HG02610 (cell line): ENCODE measurements around the gene RASSF7.

Source experiments
- ATAC-seq: cut with Tn5 transposase; IDR thresholded peaks from one replicate; pipeline ENCODE4 v1.9.1; 2021; ENCODE audit warnings: mild to moderate bottlenecking, moderate library complexity; ENCODE audit not compliant: unreplicated experiment

Gene RASSF7

DNA sequence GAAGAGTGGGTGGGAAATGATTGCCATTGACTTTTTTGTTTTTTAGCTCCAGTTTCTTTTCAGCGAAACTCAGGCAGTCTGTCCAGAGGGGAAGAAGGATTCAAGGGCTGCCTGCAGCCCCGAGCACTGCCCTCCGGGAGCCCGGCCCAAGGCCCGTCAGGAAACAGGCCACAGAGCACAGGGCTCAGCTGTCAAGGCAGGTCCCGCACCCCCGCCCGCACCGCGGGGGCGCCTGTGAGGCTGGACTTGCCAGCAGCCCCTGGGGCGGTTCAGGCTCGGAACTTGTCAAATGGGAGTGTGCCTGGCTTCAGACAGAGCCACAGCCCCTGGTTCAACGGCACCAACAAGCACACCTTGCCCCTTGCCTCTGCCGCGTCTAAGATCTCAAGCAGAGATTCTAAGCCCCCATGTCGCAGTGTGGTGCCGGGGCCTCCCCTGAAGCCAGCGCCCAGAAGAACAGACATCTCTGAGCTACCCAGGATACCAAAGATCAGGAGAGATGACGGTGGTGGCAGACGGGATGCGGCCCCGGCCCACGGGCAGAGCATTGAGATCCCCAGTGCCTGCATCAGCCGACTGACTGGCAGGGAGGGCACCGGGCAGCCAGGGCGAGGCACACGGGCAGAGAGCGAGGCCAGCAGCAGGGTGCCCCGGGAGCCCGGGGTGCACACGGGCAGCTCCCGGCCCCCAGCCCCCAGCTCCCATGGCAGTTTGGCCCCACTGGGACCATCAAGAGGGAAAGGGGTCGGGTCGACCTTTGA lies 46.4 kb downstream of the RASSF7 start:
- no peak for ATAC-seq

DNA sequence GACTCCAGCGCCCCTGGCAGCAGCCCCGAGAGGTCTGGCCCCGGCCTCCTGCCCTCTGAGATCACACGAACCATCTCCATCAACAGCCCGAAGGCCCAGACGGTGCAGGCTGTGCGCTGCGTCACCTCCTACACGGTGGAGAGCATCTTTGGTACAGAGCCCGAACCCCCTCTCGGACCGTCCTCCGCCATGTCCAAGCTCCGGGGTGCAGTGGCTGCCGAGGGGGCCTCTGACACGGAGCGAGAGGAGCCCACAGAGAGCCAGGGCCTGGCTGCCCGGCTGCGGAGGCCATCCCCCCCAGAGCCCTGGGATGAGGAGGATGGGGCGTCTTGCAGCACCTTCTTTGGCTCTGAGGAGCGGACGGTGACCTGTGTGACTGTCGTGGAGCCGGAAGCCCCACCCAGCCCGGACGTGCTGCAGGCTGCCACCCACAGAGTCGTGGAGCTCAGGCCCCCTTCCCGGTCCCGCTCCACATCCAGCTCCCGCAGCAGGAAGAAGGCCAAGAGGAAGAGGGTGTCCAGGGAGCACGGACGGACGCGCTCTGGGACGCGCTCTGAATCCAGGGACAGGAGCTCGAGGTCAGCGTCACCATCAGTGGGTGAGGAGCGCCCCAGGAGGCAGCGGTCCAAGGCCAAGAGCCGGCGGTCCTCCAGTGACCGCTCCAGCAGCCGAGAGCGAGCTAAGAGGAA lies 47.3 kb downstream of the RASSF7 start:
- ATAC-seq, result no peak

DNA sequence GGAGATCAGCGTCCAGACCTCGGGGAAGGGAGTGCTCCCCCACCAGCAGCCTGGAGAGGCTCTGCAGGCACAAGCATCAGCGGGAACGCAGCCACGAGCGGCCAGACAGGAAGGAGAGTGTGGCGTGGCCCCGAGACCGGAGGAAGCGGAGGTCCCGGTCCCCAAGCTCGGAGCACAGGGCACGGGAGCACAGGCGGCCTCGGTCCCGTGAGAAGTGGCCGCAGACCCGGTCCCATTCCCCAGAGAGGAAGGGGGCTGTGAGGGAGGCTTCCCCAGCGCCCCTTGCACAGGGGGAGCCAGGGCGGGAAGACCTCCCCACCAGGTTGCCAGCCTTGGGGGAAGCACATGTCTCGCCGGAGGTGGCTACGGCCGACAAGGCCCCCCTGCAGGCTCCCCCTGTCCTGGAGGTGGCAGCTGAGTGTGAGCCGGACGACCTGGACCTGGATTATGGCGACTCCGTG lies 48.1 kb downstream of the RASSF7 start:
- ATAC-seq, result no peak

DNA sequence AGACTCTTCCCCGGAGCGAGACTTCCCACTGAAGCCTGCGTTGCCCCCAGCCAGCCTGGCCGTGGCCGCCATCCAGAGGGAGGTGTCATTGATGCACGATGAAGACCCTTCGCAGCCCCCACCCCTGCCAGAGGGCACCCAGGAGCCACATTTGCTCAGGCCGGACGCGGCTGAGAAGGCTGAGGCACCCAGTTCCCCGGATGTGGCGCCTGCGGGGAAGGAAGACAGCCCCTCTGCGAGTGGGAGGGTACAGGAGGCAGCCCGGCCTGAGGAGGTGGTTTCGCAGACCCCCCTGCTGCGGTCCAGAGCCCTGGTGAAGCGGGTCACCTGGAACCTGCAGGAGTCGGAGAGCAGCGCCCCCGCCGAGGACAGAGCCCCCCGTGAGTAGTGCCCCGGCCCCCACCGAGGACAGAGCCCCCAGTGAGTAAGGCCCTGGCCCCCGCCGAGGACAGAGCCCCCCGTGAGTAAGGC lies 48.6 kb downstream of the RASSF7 start:
- no peak for ATAC-seq

DNA sequence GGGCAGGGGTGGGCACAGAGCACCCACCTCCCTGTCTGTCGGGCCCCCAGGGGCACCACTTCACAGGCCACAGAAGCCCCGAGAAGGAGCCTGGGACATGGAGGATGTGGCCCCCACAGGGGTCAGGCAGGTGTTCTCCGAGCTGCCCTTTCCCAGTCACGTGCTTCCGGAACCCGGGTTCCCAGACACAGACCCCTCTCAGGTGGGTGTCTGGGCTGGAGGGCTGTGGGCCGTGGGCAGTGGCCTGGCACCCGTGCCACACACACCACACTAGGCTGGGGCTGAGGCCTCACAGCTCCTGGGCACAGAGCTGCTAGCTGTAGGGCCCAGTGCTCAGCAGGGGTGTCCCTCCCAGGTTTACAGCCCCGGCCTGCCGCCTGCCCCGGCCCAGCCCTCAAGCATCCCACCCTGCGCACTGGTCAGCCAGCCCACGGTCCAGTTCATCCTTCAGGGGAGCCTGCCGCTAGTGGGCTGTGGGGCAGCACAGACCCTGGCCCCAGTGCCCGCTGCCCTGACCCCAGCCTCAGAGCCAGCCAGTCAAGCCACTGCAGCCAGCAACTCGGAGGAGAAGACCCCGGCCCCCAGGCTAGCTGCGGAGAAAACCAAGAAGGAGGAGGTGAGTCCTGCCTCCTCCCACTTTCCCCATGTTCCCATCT lies 49.5 kb downstream of the RASSF7 start:
- ATAC-seq, result no peak

DNA sequence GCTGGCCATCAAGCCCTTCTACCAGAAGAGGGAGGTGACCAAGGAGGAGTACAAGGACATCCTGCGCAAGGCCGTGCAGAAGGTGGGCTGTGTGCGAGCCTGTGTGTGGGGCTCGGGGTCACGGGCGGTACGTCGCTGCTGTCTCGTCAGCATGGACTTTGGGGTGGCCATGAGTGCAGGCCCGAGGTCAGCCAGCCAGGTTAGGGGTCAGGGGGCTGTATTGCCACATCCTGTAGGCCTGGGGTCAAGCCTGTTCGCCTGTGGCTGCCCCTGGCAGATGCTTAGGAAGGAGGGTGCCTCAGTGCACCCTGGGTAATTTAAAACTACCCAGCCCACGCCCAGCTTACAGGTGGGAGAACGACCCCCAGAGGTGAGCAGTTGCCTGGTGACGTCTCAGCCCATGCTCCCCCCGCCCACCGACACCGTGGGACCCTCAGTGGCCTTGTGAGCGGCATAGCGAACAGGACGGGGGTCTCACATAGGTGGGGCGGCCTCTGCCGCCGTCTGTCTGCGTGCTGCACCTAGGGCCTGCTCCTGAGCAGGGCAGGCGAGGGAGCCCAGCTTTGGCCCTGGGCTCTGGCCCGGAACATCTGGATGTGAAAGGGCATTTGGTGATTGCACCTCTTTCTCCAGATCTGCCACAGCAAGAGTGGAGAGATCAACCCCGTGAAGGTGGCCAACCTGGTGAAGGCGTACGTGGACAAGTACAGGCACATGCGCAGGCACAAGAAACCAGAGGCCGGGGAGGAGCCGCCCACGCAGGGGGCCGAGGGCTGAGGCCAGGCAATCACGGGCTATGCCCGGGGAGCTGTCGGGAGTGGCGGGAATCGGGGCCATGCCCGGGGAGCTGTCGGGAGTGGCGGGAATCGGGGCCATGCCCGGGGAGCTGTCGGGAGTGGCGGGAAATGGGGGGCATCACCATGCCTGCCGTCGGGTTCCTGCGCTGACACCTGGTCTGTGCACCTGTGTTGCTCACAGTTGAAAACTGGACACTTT lies 50.5 kb downstream of the RASSF7 start:
- no peak for ATAC-seq

DNA sequence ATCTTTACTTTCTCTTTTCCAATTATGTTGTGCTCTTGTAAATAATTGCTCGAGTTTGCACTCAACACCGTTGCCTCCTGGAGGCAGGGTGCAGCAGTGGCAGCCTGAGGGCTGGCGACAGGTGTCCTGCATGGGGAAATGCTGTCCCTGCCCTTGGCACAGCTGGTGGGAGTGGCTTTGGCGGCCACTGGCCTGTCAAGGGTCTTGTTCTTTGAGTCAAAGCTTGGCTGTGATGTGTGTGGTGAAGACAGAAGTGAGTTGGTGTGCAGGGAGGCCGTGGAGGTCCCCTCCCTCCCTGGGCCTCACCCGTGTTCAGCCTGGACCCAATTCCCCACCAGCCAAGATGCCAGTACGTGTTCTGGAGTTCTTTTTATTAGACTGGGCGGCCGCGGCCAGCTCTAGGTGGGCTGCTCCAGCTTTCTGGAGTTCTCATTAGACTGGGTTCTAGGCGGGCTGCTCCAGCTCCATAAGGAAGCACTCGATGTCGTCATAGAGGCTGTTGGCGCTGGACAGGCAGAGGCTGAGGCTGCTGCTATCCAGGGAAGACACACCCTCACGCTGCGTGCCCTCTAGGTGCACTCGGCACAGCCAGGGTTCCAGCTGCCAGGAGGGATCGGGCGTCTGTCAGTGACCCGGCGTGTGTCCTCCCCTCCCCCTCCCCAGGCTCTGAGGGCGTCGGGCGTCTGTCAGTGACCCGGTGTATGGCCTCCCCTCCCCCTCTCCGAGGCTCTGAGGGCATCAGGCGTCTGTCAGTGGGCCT lies 51.6 kb downstream of the RASSF7 start:
- no peak for ATAC-seq

DNA sequence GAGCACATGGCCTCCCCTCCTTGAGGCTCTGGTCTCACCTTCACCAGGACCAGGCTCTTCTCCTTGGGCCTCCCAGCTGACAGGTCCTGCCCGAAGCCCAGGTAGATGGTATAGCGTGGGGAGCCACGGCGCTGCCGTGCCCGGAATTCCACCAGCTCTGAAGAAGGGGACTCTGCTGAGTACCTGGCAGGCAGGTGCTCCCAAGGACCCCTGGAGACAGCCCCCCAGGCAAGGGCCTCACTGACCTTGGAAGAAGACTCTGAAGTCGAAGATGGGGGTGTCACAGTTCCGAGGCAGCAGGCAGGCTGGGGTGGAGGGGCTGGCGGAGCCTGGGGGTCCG lies 52.2 kb downstream of the RASSF7 start:
- no peak for ATAC-seq

DNA sequence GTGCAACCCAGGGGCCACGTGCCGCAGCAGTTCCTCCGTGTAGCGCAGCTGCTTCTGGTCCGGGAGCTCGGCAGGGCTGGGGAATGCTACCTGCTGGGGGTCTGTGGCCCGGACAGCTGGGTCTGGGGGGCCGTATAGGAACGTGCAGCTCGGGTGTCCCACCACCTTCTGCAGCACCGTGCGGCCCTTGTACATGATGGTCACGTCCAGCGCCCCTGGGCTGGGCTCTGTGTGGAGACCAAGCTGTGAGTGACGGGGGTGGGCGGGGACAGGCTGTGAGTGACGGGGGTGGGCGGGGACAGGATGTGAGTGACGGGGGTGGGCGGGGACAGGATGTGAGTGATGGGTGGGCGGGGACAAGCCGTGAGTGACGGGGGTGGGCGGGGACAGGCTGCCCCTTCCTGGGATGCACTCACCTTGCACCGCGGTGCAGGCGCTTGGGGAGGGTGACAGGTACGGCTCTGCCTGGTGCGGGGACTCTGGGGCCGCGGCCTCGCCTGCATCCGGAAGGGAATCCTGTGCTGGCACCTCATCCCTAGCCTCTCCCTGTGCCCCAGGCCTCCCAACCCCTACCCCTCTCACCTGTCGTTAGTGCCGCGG lies 52.7 kb downstream of the RASSF7 start:
- ATAC-seq, result no peak
